Brain microvascular endothelial cell (primary cell): ENCODE results near the gene SULT1A1.
A peak's percentile ranks its signal among the peaks of the same experiment; 100 is the strongest.
"Not testable (repeated sequence)": the region's sequence is repeated elsewhere in the genome, so short reads cannot be mapped to it uniquely, and the experiment has no call there.

Experiments
- DNase-seq: peaks from one replicate; pipeline ENCODE4 v3.0.0-alpha.2; 2020
- H3K27ac ChIP-seq: fragments of 250-450 bp; sonication (Bioruptor Pico); 2 replicates; pipeline ENCODE4 v1.5.1; 2020; ENCODE audit warnings: mild to moderate bottlenecking, moderate library complexity
- H3K27me3 ChIP-seq: fragments of 250-450 bp; sonication (Bioruptor Pico); replicated peaks from 2 replicates; pipeline ENCODE4 v1.5.1; 2020; ENCODE audit warnings: mild to moderate bottlenecking
- H3K36me3 ChIP-seq: fragments of 250-450 bp; sonication (Bioruptor Pico); replicated peaks from 2 replicates; pipeline ENCODE4 v1.5.1; 2020; ENCODE audit warnings: mild to moderate bottlenecking
- H3K4me3 ChIP-seq: 2 replicates; pipeline ENCODE4 v1.5.1; 2011; ENCODE audit warnings: low read depth, mild to moderate bottlenecking, control low read depth, low read length, moderate library complexity
- CTCF ChIP-seq: IDR thresholded peaks from 2 replicates; pipeline ENCODE4 v1.5.1; 2011; ENCODE audit warnings: low read depth, mild to moderate bottlenecking, moderate library complexity, low read length, control low read depth, inconsistent platforms; ENCODE audit errors: missing control alignments
- in situ Hi-C: cut with HindIII; loops from 2 replicates; pipeline ENCODE4 v1.10.0; 2017; ENCODE audit warnings: low sequenced_read_pairs, low pct_ligation_motif_present

Gene SULT1A1

GRCh38 chr16:28609631-28610594 is at the start of gene SULT1A1:
TSS of gene SULT1A1 (minus strand) at chr16:28610044. CDS start at chr16:28608855, 1,189 bp downstream.
- peaks cover 2% of the 10 kb centered on the region for H3K27me3 ChIP-seq
- H3K27ac ChIP-seq, result no peak within 1 kb of the TSS
- H3K4me3 ChIP-seq, result no peak within 1 kb of the TSS
- no peak for DNase-seq
- no peaks in the 10 kb centered on the region for H3K36me3 ChIP-seq
- in situ Hi-C loops, result no loop called here
- no peak for TF ChIP-seq CTCF

- H3K27ac ChIP-seq, DNase-seq, in situ Hi-C loops, H3K36me3 ChIP-seq, H3K4me3 ChIP-seq, H3K27me3 ChIP-seq: not testable (repeated sequence)
Observed at GRCh38 chr16:28639959-28640358, 30.1 kb upstream of the SULT1A1 start.

- H3K27ac ChIP-seq, H3K36me3 ChIP-seq, DNase-seq, H3K4me3 ChIP-seq, in situ Hi-C loops, H3K27me3 ChIP-seq: not testable (repeated sequence)
Observed at GRCh38 chr16:28638359-28638758, 28.5 kb upstream of the SULT1A1 start.

- DNase-seq, H3K4me3 ChIP-seq, H3K27me3 ChIP-seq, H3K27ac ChIP-seq, H3K36me3 ChIP-seq, in situ Hi-C loops: not testable (repeated sequence)
Observed at GRCh38 chr16:28637765-28638164, 27.9 kb upstream of the SULT1A1 start, which contains the start of gene NPIPB8. TSS of gene NPIPB8 (plus strand) at chr16:28638065. CDS start at chr16:28638361, 296 bp downstream.

- peak; percentile 58 for DNase-seq
- peak overlapping the region; percentile 49 for H3K27ac ChIP-seq
- H3K36me3 ChIP-seq, H3K27me3 ChIP-seq, in situ Hi-C loops, H3K4me3 ChIP-seq: not testable (repeated sequence)
Observed at GRCh38 chr16:28636093-28636823, 26.4 kb upstream of the SULT1A1 start.

GRCh38 chr16:28630905-28631304 is 21.1 kb upstream of the SULT1A1 start:
- H3K4me3 ChIP-seq, in situ Hi-C loops, H3K36me3 ChIP-seq, H3K27me3 ChIP-seq, H3K27ac ChIP-seq, DNase-seq: not testable (repeated sequence)

- TF ChIP-seq CTCF, result no peak
- DNase-seq, result no peak
- in situ Hi-C loops, result no loop called here
- peak overlapping the region; percentile 31 for H3K4me3 ChIP-seq
- H3K27me3 ChIP-seq, result peaks cover 4% of the 10 kb centered on the region
- no peaks in the 10 kb centered on the region for H3K36me3 ChIP-seq
- no peak overlapping the region for H3K27ac ChIP-seq
Observed at GRCh38 chr16:28623172-28623711, 13.4 kb upstream of the SULT1A1 start.

- H3K27ac ChIP-seq, in situ Hi-C loops, H3K4me3 ChIP-seq, H3K27me3 ChIP-seq, DNase-seq, H3K36me3 ChIP-seq: not testable (repeated sequence)
Observed at GRCh38 chr16:28622532-28623171, 12.8 kb upstream of the SULT1A1 start.
